HT1080 (cell line): Measurements from ENCODE around the gene TPSAB1. TPM values are rescaled to one million over a fixed set of nuclear protein-coding genes. Genes with fewer than 3 reads are reported as not detected.
"Not testable (repeated sequence)": the region's sequence is repeated elsewhere in the genome, so short reads cannot be mapped to it uniquely, and the experiment has no call there.

ENCODE experiments used
- DNase-seq: peaks from one replicate; pipeline ENCODE4 v3.0.0-alpha.2; 2015; ENCODE audit warnings: low read depth
- total RNA-seq: library from RNA; depleted of rRNA; stranded (reverse); fragments of >200 nt; shearing (Covaris generic); gene quantifications from 2 replicates; pipeline ENCODE4 v1.2.3, GENCODE V29; 2014

Gene TPSAB1
- total RNA-seq, 1 experiment from 2014 or later, result not detected

DNA sequence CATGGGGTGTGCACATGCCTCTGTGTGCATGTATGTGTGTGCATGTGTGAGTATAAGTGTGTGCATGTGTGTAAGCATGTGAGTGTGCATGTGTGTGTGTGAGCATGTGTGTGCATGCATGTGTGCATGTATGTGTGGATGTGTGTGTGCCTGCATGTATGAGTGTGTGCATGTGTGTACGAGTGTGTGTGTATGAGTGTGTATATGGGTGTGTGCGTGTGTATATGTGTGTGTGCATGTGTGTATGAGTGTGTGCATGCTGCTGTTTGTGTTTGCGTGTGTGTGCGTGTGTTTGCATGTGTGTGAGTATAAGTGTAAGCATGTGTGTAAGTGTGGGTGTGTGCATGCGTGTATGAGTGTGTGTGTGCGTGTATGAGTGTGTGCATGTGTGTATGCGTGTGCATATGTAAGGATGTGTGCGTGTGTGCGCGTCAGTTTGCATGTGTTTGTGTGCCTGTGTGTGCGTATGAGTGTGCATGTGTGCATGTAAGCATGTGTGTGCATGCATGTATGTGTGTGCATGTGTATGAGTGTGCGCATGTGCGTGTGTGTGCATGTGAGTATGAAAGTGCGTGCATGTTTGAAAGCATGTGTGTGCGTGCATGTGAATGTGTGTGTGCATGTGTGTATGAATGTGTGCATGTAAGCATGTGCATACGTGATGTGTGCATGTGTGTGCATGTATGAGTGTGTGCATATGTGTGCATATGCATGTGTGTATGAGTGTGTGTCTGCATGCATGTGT is 24.0 kb downstream of the TPSAB1 start:
- no peak for DNase-seq

- no peak for DNase-seq
These were observed 24.7 kb downstream of the TPSAB1 start for GRCh38 chr16:1265090-1265630.

DNA sequence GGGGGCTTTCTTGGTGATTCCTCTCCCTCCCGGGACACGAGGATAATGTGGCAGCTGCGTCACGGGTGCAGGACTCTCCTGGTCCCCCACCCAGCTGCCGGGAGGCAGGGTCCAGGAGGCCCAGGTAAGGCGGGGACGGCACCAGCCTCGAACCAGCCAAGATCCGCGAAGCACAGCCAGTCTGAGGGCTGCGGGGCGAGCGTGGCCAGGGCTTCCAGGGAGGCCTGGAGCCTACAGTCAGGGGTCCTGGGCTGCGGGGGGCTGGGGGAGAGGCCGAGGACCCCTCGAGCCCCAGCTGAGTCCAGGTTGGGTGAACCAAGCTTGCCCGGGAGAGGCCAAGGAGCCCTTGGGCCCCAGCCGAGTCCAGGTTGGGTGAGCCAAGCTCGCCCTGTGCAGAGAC is 25.3 kb downstream of the TPSAB1 start:
- DNase-seq, result no peak

DNA sequence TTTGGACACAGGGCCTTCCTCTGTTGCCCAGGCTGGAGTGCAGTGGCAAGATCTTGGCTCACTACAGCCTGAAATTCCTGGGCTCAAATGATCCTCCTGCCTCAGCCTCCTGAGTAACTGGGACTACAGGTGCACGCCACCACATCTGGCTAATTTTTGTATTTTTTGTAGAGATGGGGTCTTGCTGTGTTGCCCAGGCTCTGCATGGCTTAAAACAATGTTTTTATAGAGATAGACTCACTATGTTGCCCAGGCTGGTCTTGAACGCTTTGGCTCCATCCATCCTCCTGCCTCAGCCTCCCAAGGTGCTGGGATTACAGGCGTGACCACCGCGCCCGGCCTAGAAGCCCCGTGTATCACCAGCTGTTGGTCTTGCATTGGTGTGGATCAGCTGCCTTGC is 28.9 kb downstream of the TPSAB1 start:
- not testable (repeated sequence) for DNase-seq

DNA sequence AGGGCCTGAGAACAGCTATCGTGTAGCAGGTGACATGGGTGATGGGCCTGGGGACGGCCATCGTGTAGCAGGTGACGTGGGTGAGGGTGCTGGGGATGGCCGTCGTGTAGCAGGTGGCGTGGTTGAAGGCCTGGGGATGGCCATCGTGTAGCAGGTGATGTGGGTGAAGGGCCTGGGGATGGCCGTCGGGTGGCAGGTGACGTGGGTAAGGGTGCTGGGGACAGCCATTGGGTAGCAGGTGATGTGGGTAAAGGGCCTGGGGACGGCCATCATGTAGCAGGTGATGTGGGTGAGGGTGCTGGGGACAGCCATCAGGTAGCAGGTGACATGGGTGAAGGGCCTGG is 30.8 kb downstream of the TPSAB1 start:
- no peak for DNase-seq

DNA sequence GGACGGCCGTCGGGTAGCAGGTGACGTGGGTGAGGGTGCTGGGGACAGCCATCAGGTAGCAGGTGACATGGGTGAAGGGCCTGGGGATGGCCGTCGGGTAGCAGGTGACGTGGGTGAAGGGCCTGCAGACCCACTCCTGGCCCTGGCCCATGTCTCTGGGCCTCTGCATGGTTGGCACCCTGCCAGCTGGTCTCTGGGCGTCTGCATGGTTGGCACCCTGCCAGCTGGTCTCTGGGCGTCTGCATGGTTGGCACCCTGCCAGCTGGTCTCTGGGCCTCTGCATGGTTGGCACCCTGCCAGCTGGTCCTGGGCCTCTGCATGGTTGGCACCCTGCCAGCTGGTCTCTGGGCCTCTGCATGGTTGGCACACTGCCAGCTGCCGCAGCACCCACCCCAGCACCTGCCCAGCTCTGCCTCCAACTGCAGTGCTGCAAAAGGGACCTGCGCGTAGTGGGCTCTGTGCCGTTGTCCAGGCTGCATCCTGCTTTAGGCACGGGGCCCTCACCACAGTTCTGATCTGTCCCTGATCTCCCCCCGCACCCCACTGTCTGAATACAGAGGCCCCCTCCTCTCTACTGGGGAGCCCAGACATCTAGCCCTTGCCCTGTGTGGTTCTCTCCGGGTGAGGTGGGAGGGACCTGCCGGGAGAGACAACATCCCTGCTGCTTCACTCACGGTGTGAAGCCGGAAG is 31.4 kb downstream of the TPSAB1 start:
- DNase-seq, result not testable (repeated sequence)

- no peak for DNase-seq
These were observed 32.1 kb downstream of the TPSAB1 start for GRCh38 chr16:1272453-1273198.

DNA sequence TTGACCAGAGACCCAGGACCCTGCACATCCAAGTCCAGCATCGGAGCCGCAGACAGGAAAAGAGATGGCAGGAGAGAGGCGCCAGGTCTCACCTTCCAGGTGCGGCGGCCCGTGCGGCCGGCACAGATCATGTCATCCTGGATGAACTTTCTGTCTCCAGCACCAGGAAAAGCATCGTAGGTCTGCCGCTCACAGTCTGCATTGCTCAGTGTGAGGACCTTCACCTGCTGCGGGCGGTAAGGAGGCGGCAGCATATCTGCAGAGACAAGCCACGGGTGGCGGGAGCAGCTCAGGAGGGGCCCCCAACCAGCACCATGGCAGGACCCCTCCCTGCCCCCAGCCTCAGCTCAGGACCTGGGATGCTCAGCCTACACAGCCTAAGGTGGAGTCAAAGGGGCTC is 33.3 kb downstream of the TPSAB1 start:
- no peak for DNase-seq

GRCh38 chr16:1274767-1275166 is 34.3 kb downstream of the TPSAB1 start:
- no peak for DNase-seq

DNA sequence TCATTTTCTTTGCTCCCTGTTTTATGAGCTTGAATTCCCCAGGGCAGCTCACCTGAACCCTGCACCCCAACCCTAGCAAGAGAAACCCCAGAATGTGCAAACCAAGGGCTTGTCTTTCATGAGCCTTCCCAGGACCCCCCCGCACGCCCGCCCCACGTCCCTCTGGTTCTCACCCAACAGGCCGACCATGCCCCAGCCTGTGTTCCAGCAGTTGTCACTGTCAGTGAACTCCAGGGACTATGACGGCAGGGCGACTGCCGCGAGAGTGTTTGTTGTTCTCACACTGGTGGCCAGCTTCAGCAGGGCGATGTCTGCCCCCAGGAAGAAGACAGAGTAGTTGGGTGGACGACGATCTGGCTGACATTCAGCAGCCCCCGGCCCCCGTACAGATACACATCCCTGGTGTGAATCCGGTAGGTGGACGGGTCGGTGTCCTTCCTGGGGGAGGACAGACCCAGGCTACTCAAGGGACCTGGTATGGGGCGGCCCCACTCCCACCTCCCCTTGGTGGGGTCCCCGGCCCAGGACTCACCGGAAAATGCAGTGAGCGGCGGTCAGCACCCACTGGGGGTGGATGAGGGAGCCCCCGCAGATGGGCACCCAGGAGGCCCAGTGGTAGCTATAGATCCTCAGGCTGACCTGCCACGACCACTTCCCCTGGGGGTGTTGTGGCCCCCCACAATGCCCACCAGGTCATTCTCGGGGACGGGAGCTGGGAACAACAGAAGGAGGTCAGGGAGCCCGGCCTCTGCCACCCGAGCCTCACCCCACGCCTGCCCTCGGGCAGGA is 35.5 kb downstream of the TPSAB1 start:
- no peak for DNase-seq

- DNase-seq, result no peak
These were observed 36.0 kb downstream of the TPSAB1 start for GRCh38 chr16:1276580-1276878.

DNA sequence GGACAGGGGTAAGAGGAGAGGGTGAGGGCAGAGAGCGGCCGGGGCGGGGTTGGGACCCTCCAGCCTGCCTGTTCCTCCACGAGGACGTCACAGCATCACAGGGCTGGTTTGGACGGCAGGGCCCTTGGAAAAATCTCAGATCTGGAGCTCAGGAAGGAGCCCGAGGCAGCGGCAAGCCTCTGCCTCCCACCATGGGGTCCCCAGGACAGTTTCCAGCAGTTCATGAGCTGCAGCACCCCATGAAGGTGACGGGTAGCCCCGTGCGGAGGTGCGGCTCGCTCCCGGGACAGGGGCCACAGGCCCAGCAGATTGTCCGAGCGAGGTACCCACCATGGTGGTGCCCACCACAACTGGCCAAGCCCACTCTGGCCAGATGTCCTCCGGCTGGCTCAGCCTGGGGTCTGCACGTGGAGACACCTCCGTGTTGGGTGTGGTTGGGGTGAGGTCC is 36.7 kb downstream of the TPSAB1 start:
- DNase-seq, result no peak

- DNase-seq, result no peak
These were observed 37.2 kb downstream of the TPSAB1 start for GRCh38 chr16:1277617-1278282.

GRCh38 chr16:1278477-1278876 is 38.0 kb downstream of the TPSAB1 start:
- no peak for DNase-seq

DNA sequence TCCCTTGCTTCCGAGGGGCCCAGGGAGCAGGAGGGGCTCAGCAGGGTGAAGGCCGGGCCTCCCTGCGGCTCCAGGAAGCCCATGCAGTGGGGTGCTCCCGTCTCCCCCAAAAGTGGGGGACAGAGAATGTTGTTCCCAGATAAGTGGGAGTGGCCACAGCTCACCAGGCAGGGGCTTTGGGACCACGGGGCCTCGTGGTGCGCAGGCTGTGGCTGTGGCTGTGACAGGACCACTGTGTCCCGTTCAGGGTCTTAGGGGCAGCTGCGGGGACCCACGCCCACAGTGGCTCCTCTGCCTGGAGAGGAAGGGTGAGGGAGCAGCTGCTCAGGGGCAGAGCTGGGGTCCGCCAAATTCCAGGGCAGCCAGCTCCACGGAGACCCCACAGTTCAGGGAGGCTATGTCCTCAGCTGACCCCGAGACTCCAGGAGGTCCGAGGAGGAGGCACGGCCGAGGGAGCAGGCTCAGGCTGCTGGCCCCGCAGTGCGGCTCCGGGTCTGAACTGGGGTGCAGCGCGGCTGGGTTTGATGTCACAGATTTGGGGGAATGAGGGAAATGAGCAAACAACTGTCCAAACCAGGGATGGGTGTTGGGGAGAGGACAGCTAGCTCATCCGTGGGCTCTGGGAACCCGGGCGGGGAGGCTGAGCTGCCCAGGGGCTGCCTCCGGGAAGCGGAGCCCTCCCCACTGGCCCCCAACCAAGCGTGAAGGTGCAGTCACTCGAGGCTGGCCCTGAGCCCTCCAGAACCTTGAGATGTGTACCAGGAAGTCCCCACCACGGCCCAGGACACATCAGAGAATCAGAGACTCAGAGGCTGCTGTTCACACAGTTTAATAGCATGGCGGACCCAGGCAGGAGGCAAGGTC is 38.8 kb downstream of the TPSAB1 start:
- no peak for DNase-seq

GRCh38 chr16:1279945-1280589 is 39.6 kb downstream of the TPSAB1 start:
- DNase-seq, result no peak

- DNase-seq, result no peak
These were observed 40.3 kb downstream of the TPSAB1 start for GRCh38 chr16:1280783-1281182.

GRCh38 chr16:1281517-1281916 is 41.0 kb downstream of the TPSAB1 start:
- DNase-seq, result no peak

DNA sequence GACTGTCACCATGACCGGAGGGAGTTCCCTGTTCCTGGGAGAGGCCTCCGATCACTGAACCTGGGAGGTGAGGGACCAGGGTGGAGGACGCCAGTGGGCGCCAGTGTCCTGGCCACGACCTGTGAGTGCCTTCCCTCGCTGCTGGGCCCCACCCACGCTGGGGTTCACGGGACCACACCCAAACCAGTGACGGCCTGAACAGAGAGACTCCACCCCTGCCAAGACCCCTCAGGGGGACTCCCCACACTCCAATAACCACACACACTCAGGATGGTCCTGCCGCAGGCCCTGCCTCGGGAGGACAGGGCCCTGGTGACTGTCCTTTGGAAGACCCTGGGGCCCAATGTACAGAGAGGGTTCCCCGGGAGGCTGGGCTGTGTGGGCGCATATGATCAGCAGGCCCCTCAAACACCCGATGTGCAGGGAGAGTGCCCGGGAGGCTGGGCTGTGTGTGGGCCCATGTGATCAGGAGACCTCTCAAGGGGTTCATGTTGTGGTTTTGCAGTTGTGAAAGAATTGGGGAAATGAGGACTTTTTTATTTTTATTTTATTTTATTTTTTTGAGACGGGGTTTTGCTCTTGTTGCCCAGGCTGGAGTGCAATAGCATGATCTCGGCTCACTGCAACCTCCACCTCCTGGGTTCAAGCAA is 41.9 kb downstream of the TPSAB1 start:
- DNase-seq, result no peak
